GM19023 (cell line): ENCODE data around the gene LINC01488.
A peak's percentile ranks its signal among the peaks of the same experiment; 100 is the strongest.

Experiments
- ATAC-seq: cut with Tn5 transposase; IDR thresholded peaks from one replicate; pipeline ENCODE4 v1.9.1; 2021; ENCODE audit warnings: mild to moderate bottlenecking, moderate library complexity; ENCODE audit not compliant: unreplicated experiment

LINC01488 gene

DNA sequence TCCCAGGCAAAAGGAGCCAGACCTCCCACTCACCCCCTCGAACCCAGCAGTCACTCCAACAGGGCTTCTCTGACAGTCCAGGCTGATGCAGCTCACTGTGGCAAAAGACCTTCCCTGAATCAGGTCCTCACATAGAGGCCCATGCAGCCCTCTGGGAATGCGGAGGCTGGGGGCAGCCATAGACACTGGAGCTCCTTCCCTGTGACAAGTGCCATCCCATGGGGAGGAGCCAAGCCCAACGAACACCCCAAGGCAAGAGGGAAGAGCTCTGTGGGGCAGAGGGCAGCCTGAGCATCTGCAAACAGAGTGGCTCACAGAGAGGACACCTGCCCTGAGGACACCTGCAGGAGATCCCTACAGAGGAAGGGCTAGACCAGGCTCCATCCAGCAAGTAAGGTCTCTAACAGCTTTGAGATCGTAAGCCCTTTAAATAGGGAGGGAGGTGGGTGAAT lies at the start of gene LINC01488:
LINC01488 (plus strand) TSS at position 271 of the 452 bp plus-strand sequence.
- ATAC-seq: no peak

DNA sequence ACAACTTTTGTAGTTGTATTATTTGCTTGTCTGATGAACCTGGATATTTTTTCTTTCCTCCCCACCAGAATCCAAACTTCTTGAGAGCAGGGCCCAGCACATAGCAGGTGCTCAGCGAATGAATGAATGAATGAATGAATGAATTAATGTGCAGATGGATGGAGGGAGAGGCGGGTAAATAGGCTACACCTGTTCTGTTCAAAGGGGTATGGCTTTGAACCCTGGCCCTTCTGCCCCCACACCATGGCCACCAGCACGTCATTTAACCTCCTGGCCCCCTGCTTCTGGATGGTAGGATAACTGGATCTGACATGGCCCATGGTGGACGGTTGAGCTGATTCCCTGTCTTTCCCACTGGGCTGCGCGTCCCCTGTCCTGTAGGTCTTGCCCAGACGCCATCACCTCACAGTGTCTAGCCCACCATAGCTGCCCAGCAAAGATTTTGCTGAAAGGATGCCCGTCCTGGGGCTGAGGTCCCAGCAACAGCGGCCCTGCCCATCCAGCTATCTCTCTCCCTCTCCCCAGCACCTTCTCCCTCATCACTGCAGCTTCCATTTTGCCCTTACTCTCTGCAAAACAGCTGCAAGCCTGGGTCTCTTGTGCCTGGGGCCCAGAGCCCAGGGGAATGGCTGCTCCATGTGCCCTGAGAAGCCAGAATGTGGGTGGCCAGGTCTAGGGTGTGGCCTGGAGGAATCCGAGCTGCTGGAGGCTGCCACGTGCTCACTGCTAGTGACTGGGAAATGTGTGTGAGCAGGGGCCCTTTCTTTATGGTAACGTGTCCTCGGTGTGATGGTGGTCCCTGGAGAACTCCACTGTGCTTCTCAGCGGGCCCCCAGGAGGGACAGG lies 49.3 kb upstream of the LINC01488 start:
- ATAC-seq: no peak

- ATAC-seq: no peak
Measured at GRCh38 chr11:69433741-69434140, 47.7 kb upstream of the LINC01488 start.

DNA sequence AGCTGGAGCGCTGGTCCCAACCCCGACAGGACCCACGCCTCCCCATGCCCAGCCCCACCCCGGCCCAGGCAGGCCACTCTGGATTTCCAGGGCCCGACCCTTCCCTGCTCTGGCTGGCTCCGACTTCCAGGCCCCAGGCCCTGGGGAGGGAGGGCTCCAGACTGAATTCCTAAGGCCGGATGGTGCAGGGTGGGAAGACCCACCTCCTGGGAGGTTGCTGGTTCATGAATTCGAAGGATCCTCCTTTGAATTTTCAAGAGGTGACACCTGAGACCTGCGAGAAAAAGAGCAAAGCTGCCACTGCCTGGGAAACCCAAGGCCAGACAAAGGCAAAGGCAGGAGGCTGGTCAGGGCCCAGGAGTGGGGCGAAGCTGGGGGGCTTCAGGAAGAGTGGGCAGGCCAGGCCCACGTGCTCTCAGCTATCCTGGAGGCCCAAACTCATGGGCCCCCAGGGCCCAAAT lies 47.0 kb upstream of the LINC01488 start:
- ATAC-seq: no peak

DNA sequence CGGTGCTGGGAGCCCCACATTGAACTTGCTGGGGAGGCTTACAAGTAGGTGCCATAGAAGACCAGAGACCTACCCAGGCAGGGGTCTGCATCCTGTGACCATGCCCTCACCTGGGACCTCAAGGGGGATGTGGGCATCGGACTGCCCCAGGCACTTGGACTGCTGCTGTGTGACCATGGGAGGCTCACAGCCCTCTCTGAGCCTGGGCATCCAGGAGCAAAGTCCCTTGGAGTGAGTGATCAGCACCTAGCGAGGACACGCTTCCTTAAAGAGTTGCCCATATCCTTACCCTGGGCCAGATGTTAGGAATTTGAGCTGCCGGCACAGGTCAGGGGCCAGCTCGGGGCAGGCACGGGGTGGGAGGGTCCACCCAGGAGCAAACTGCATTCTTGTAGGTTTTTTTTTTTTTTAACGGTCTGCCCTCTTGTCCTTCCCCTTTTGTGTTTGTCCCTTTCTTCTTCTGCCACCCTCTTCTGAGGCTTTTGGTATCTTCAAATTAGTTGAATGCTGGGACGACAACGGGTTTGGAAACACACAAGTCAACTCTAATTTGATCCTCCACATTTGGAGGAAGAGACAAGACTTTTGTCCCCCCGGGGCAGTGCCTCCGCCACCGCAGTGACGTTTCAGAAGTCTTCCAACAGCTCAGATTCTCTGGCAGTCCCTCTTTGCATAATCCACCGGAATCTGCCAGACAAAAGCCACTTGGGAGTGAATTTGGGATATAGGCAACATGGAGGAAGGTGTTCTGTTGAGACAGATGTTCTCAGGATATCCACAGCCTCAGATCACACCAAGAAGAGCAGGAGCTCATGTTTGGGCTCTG lies 46.1 kb upstream of the LINC01488 start:
- ATAC-seq: no peak

DNA sequence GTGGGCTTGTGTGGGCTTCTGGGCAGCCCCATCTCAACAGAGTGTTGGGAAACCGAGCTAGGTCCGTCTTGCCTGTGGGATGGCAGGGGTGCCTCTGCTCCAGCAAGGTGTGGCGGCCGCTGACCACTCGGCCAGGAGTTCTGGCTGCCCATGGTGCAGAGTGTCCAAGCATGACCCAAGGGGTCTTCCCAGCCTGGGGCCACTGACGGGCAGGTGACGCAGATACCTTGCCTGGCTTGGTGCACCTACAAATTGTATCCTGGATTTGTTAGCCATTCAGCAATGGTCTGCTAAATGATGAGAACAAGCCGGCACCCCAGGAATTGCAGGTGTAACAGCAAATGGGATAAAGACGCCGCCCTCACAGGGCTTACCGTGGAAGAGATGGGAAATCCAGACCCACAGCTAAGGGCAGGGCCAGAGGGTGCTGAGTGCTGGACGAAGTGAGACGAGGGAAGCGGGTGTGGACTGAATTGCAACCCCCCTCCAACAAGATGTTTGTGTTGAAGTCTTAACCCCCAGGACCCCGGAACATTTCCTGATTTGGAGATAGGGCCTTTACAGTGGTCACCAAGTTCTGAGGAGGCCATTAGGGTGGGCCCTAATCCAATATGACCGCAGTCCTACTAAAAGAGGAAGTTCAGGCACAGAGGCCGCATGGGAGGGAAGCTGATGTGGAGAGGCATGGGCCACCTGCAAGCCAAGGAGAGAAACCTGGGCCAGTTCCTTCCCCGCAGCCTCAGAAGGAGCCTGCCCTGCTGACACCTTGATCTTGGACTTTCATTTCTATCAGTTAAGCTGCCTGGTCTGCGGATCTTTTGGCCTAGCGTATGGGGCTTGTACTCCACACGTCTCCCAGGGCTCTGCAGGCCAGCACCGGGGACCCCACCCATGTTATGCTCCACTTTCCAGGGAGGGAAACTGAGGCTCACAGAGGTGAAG lies 45.2 kb upstream of the LINC01488 start:
- no peak for ATAC-seq

DNA sequence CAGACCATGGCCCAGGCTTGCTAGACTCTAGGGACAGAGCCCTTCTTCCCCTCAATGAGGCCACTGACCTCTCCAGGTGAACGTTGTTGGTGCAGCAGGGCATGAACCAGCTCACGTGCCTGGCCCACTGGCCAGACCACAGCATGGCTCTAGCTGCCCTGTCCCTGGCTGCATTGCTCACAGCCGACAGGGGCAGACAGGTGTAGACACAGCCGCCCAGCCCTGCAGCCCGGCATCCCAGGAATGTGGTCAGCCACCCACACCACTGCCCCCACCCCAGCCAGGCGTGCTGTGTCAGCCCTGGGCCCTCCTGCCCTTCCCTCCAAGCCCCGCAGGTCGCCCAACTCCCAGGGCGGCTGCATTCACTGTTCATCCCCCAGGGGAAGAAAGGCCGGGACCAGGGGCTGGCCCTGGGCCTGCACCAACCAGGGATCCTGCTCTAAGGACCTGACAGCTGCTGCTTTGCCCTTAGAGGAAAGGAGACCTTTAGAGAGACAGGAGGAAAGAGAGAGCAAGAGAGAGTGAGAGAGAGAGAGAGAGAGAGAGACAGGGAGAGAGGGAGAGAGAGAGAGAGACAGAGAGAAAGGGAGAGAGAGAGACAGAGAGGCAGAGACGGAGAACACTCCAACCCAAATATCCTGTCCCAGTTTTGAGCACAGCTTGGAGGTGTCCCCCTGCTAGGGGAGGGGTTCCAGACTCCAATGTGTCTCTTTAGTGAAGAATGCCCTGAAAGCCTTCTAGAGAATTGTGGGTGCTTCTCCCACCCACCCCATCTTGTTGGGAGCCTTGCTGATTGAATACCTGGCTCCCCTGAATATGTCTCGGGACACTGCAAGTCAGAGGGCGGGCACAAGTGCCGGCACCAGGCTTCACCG lies 44.2 kb upstream of the LINC01488 start:
- no peak for ATAC-seq

GRCh38 chr11:69437876-69438205 lies 43.6 kb upstream of the LINC01488 start:
- ATAC-seq: no peak

DNA sequence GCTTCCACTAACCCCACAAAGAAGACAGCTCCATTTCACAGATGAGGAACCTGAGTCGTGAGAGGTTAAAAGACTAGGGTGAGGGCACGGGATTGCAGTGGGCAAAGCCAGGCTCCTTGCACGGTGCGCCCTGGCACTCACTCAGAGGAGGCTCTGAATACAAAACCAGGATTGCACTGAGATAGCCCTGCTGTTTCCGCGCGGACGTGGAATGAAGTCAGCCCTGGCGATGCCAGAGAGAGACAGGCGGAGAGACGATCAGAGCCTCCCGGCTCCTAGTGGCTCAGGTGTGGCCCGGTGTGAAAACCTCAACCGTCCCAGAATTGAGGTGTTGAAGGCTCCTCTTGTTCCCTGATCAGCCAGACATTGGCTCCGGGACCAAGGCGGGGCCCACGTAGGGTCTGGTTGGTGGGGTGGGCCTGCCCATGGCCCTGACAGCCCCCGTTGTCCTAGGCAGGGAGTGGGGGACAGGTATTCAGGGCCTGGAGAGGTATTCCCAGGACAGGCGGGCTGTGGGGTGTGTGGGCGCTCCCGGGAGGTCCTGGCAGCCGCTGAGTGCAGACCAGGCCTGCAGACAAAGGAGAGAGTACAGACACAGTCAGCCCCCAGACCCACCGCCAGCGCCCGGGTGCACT lies 43.1 kb upstream of the LINC01488 start:
- no peak for ATAC-seq

DNA sequence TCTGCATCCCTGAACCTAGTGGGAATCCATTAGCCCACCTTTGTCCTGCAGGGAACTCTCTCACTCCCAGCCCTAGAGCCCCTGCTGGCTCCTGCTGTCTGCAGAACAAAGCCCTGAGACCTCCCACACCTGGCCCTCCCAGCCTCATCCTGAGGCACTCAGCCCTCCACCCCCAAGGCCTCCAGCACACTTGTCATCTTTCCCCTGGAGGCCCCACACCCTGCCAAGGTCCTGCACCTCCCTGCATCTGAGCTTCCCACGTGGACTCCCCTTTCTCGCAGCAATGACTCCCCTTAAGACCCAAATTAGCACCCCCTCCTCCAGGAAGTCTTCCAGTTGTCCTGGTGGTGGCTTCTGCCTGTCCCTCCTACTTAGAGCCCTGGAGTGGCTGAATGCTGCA lies 42.3 kb upstream of the LINC01488 start:
- no peak for ATAC-seq

- ATAC-seq: no peak
Measured at GRCh38 chr11:69439651-69440464, 41.6 kb upstream of the LINC01488 start.

DNA sequence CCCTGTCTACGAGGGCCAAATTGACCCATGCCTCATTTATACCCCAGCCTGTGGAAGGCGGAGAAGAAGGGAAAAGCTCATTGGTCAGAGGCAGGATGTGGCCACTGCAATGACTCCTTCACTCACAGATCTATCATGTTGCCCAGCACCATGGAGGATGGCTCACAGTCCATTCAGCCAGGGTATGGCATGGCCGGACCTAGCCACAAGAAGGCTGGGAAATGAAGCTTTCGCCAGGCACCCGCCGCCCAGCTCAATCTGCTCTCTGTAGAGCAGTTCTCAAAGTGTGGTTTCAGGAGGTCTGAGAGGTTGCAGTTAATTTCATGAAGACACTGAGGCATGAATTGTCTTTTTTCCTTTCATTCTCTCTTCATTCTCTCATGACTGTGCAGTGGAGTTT lies 40.6 kb upstream of the LINC01488 start:
- ATAC-seq: no peak

- no peak for ATAC-seq
Measured at GRCh38 chr11:69442012-69442806, 39.3 kb upstream of the LINC01488 start.

GRCh38 chr11:69442807-69443137 lies 38.7 kb upstream of the LINC01488 start:
- ATAC-seq: no peak

GRCh38 chr11:69443138-69443967 lies 38.1 kb upstream of the LINC01488 start:
- peak; percentile 93 for ATAC-seq

- ATAC-seq: no peak
Measured at GRCh38 chr11:69443968-69444364, 37.5 kb upstream of the LINC01488 start.
